GM18519 (cell line): ENCODE measurements around the gene TAF13.
A peak's percentile ranks its signal among the peaks of the same experiment; 100 is the strongest.
"Not testable (repeated sequence)": the region's sequence is repeated elsewhere in the genome, so short reads cannot be mapped to it uniquely, and the experiment has no call there.

Experiments used
- ATAC-seq: cut with Tn5 transposase; IDR thresholded peaks from one replicate; pipeline ENCODE4 v1.9.1; 2021; ENCODE audit warnings: mild to moderate bottlenecking, moderate library complexity; ENCODE audit not compliant: unreplicated experiment, low FRiP score

TAF13 gene

GRCh38 chr1:109094377-109094803, 18.6 kb upstream of the TAF13 start:
- no peak for ATAC-seq

- no peak for ATAC-seq
These were observed 16.0 kb upstream of the TAF13 start for GRCh38 chr1:109091839-109092193.

- ATAC-seq, result peak; percentile 28
These were observed 15.5 kb upstream of the TAF13 start for GRCh38 chr1:109091078-109091838.

GRCh38 chr1:109090196-109091077, 14.6 kb upstream of the TAF13 start, which contains the start of gene TMEM167B:
Gene TMEM167B (plus strand): TSS chr1:109090764. CDS start chr1:109090873, 109 bp downstream.
- peak; percentile 73 for ATAC-seq

- no peak for ATAC-seq
These were observed 13.6 kb upstream of the TAF13 start for GRCh38 chr1:109089242-109090015.

GRCh38 chr1:109084563-109085517, 9.0 kb upstream of the TAF13 start:
- ATAC-seq, result no peak

- no peak for ATAC-seq
These were observed 8.1 kb upstream of the TAF13 start for GRCh38 chr1:109083923-109084322.

GRCh38 chr1:109083501-109083900, 7.7 kb upstream of the TAF13 start:
- ATAC-seq, result no peak

- ATAC-seq, result no peak
These were observed 4.8 kb upstream of the TAF13 start for GRCh38 chr1:109080441-109081082.

- ATAC-seq, result no peak
These were observed 3.4 kb upstream of the TAF13 start for GRCh38 chr1:109079240-109079622.

GRCh38 chr1:109078317-109078716, 2.5 kb upstream of the TAF13 start:
- ATAC-seq, result no peak

GRCh38 chr1:109069294-109069693, 6.5 kb downstream of the TAF13 start:
- no peak for ATAC-seq

- no peak for ATAC-seq
These were observed 7.9 kb downstream of the TAF13 start for GRCh38 chr1:109067883-109068282.

GRCh38 chr1:109065137-109065536, 10.7 kb downstream of the TAF13 start:
- no peak for ATAC-seq

GRCh38 chr1:109061183-109061582, 14.6 kb downstream of the TAF13 start:
- no peak for ATAC-seq

- no peak for ATAC-seq
These were observed 15.1 kb downstream of the TAF13 start for GRCh38 chr1:109060707-109061106.

GRCh38 chr1:109059026-109059425, 16.8 kb downstream of the TAF13 start:
- ATAC-seq, result no peak

- ATAC-seq, result no peak
These were observed 19.7 kb downstream of the TAF13 start for GRCh38 chr1:109056064-109056463.

- ATAC-seq, result not testable (repeated sequence)
These were observed 23.7 kb downstream of the TAF13 start for GRCh38 chr1:109052145-109052544.
